Esophagus muscularis mucosa (tissue), 4 donors: ENCODE measurements around the gene SPRR2E. TPM values are rescaled to one million over a fixed set of nuclear protein-coding genes. Genes with fewer than 3 reads are reported as not detected.
"Not testable (repeated sequence)": the region's sequence is repeated elsewhere in the genome, so short reads cannot be mapped to it uniquely, and the experiment has no call there.

Experiments used
- DNase-seq: peaks from one replicate; pipeline ENCODE4 v3.0.0-alpha.2; 2017; ENCODE audit errors: extremely low spot score
- H3K27ac ChIP-seq, 4 donors: fragments of 200-600 bp; sonication (generic); replicated peaks in 1 of 4; 1 replicate in 3 of 4; 2 replicates in 1 of 4; pipeline ENCODE4 v1.5.1; 2016 to 2019; ENCODE audit warnings: mild to moderate bottlenecking in 1 of 4
- H3K27me3 ChIP-seq, 4 donors: fragments of 200-600 bp; sonication (generic); one replicate each; pipeline versions ENCODE4 v1.5.1 to v1.6.0; 2016 to 2019
- H3K36me3 ChIP-seq, 4 donors: fragments of 200-600 bp; sonication (generic); one replicate each; pipeline ENCODE4 v1.5.1; 2016 to 2019
- H3K4me1 ChIP-seq, 4 donors: fragments of 200-600 bp; sonication (generic); one replicate each; pipeline ENCODE4 v1.5.1; 2016 to 2019
- H3K4me3 ChIP-seq, 4 donors: fragments of 200-600 bp; sonication (generic); 1 replicate in 2 of 4; 2 replicates in 2 of 4; pipeline ENCODE4 v1.5.1; 2016 to 2019; ENCODE audit warnings: mild to moderate bottlenecking in 4 of 4, moderate library complexity in 1 of 4
- H3K9me3 ChIP-seq, 4 donors: fragments of 200-600 bp; sonication (generic); 1 replicate in 3 of 4; 2 replicates in 1 of 4; pipeline ENCODE4 v1.5.1; 2016 to 2019
- CTCF ChIP-seq, 3 experiments: fragments of 200-600 bp in 2 of 3; fragments of 450-650 bp in 1 of 3; sonication (generic) in 2 of 3; IDR thresholded peaks; one replicate each; pipeline ENCODE4 v1.5.1; 2017 to 2019; ENCODE audit warnings: antibody characterized with exemption in 3 of 3, mild to moderate bottlenecking in 2 of 3, moderate library complexity in 1 of 3
- EP300 ChIP-seq: sonication (generic); formaldehyde crosslinking; IDR thresholded peaks from one replicate; pipeline ENCODE4 v1.6.1; 2017; ENCODE audit warnings: antibody characterized with exemption
- POLR2A ChIP-seq: fragments of 450-650 bp; IDR thresholded peaks from one replicate; pipeline ENCODE4 v1.6.1; 2017; ENCODE audit warnings: antibody characterized with exemption, moderate library complexity, mild to moderate bottlenecking, low read depth
- POLR2AphosphoS5 ChIP-seq, 2 donors: sonication (generic); formaldehyde crosslinking; IDR thresholded peaks; one replicate each; pipeline ENCODE4 v1.6.1; 2017; ENCODE audit warnings: antibody characterized with exemption in 2 of 2
- WGBS: methylation state at CpG from one replicate; pipeline ENCODE4 v1.1.5; 2018; 5-methylcytosine and 5-hydroxymethylcytosine counted together
- intact Hi-C: fragments of 100-400 bp; cut with DNase I; formaldehyde crosslinking; loops from one replicate; pipeline ENCODE4 v1.15.1; 2023
- small RNA-seq, 3 donors: library from RNA; depleted of rRNA; stranded (forward); fragments of <200 nt; gene quantifications; one replicate each; pipeline ENCODE3, GENCODE V24; 2016
- total RNA-seq, 4 donors: library from RNA; depleted of rRNA; stranded (reverse); fragments of >200 nt; gene quantifications; one replicate each; pipeline versions ENCODE4 v1.1.0 to v1.2.1, GENCODE V29; 2016

The SPRR2E gene
- total RNA-seq, 4 donors from 2014 or later = not detected

DNA sequence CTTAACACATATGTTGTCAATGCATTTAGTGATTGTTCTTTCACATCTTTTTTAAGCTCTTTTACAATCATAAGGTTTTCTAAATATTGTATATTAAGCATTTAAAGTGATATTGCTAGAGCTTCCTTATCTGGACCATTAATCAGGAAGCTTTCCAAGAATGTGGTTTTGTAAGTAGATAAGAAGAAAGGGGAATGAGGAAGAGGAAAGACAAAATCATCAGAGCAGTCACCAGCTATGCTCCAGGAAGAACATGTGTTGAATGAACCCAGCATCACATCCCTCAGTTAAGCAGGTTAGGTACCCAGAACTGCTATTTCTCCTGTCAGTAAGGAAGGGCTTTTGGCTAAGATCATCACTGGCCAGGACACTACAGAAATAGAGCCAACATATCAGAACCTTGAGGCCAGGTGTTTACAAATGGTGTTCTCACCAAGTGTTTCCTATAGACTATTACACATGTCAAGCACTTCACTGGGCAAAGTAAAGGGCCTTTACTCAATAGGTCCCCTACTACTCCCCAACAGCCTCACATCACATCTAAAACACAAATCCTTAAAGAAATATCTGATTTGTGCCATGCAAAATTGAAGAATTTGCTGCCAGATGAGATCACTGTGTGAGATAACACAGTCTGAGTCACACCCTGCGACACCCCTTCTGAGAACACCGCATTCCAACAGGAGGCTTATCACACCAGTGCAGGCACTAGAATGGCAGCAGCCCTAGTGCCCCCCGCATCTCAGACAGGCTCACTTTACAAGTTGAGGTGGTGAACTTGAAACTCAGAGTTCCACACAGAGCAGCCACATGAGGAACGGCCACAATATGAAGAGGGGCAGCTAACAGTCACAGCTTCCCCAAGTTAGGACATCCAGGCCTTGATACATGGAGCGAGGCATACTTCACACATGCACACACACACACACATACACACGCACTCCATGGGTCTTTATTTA, 35.2 kb downstream of the SPRR2E start:
- no peaks in the 10 kb centered on the region for H3K4me1 ChIP-seq
- DNase-seq = no peak
- H3K27me3 ChIP-seq = no peaks in the 10 kb centered on the region
- H3K4me3 ChIP-seq = no peak overlapping the region
- H3K9me3 ChIP-seq = no peaks in the 10 kb centered on the region
- no peaks in the 10 kb centered on the region for H3K36me3 ChIP-seq
- 77% methylated on average over 6 of the region's 6 CpGs for WGBS
- intact Hi-C loops = no loop called here
- no peak for TF ChIP-seq POLR2A
- no peak for TF ChIP-seq CTCF (IDR thresholded peaks at IDR 0.05)
- TF ChIP-seq EP300 = no peak
- no peak for TF ChIP-seq POLR2AphosphoS5 (IDR thresholded peaks at IDR 0.05)
- no peak overlapping the region for H3K27ac ChIP-seq

DNA sequence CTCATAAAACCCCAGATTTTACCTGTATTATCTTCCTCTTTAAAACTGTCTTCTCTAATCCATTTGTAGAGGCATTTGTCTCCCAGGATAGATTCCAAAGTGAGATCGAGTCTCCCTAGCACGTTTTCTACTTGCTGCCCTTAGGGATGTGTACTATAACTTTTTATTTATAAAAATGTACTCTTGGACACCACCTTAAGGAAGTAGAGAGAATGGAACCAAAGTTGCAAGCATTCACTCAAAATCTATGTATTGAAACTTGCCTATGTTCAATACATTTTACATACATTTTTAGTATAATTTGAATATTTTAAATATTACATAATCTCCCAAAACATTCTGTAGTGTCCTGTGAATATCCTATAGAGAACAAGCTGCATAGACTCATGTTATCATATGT, 36.2 kb downstream of the SPRR2E start:
- no peaks in the 10 kb centered on the region for H3K27me3 ChIP-seq
- H3K27ac ChIP-seq = no peak overlapping the region
- 53% methylated on average over 2 of the region's 2 CpGs for WGBS
- peaks cover 0 to 1% (median 0%) of the 10 kb centered on the region in 4 donors for H3K9me3 ChIP-seq
- H3K36me3 ChIP-seq = no peaks in the 10 kb centered on the region
- H3K4me3 ChIP-seq = no peak overlapping the region
- intact Hi-C loops = no loop called here
- DNase-seq = no peak
- TF ChIP-seq POLR2A (no peak), POLR2AphosphoS5 (IDR thresholded peaks at IDR 0.05) (no peak), EP300 (no peak)
- H3K4me1 ChIP-seq = no peaks in the 10 kb centered on the region

DNA sequence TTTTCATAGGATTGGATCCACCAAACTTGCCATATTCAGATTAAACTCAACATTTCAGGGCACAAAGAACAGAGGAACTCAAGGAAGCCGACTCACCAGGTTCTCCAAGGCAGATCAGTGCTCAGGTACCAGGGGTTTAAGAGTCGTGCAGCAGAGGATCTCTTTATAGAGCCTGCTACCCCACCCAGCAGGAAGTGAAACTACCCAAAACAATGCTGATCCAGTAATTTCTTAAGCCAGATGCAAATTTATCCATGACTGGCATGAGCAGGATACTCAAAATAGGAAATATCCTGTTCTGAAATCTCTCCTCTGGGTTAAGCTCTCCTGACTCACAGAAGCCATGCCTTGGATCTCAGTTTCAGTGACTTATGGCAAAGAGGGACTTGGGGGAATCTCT, 37.0 kb downstream of the SPRR2E start, which contains the start of gene SPRR2A:
Gene SPRR2A (minus strand): TSS at position 138 of the 400 bp plus-strand sequence. CDS start 777 bp downstream, outside the sequence.
- intact Hi-C loops = no loop called here
- WGBS = 65% methylated on average over 2 of the region's 2 CpGs
- no peak for DNase-seq

DNA sequence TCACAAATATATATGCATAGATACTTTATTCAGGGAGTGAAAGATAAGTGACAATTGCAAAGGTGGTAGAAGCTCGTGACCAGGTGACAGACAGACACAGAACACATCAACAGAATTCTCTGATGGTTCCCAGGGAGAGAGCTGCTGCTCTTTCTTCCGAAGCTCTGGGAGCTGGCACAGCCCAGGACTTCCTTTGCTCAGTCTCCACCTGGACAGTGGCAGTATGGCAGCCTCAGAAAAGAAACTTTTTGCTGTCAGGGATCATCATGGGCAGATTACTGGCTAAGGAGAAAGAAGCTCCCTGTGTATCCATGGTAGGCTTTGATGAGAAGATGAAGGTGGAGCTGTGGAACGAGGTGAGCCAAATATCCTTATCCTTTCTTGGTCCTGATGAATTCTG, 38.2 kb downstream of the SPRR2E start:
- H3K4me1 ChIP-seq, H3K27me3 ChIP-seq, H3K36me3 ChIP-seq, intact Hi-C loops, H3K4me3 ChIP-seq, DNase-seq, H3K9me3 ChIP-seq, H3K27ac ChIP-seq: not testable (repeated sequence)
- 69% methylated on average over 3 of the region's 3 CpGs for WGBS

More for the DNA sequence above, 37.0 kb downstream of the SPRR2E start, which contains the start of gene SPRR2A:
- TF ChIP-seq POLR2A (no peak), CTCF (IDR thresholded peaks at IDR 0.05) (no peak), EP300 (no peak), POLR2AphosphoS5 (IDR thresholded peaks at IDR 0.05) (no peak)
- H3K4me1 ChIP-seq = no peaks in the 10 kb centered on the region
- H3K27me3 ChIP-seq = no peaks in the 10 kb centered on the region
- peaks cover 0 to 8% (median 0%) of the 10 kb centered on the region in 4 donors for H3K9me3 ChIP-seq
- no peak within 1 kb of the TSS for H3K27ac ChIP-seq
- no peak within 1 kb of the TSS for H3K4me3 ChIP-seq
- H3K36me3 ChIP-seq = no peaks in the 10 kb centered on the region

- H3K27ac ChIP-seq = no peak overlapping the region
- no peak overlapping the region for H3K4me3 ChIP-seq
- no peaks in the 10 kb centered on the region for H3K27me3 ChIP-seq
- WGBS = 50% methylated on average over 1 of the region's 2 CpGs
- peaks cover 0 to 8% (median 3%) of the 10 kb centered on the region in 4 donors for H3K9me3 ChIP-seq
- intact Hi-C loops = no loop called here
- H3K36me3 ChIP-seq = no peaks in the 10 kb centered on the region
- no peak for DNase-seq
- no peak for TF ChIP-seq POLR2AphosphoS5 (IDR thresholded peaks at IDR 0.05)
- TF ChIP-seq CTCF (IDR thresholded peaks at IDR 0.05) = no peak
- TF ChIP-seq EP300 = no peak
- TF ChIP-seq POLR2A = no peak
- no peaks in the 10 kb centered on the region for H3K4me1 ChIP-seq
Measured at GRCh38 chr1:153049211-153049610, 45.1 kb downstream of the SPRR2E start.

Small RNAs within 50 kb of the gene (small RNA-seq; reads per million reads assigned to genes)
- gene SPRR2C = 0 reads per million in 3 donors

Other genes with a start within 250 kb of the SPRR2E start
- gene LCE7A, start 234.5 kb downstream of the SPRR2E start, total RNA-seq = not detected
- gene SMCP, start 216.2 kb downstream of the SPRR2E start, total RNA-seq = not detected
- not detected for gene IVL, start 186.0 kb downstream of the SPRR2E start, total RNA-seq
- not detected for gene SPRR5, start 147.3 kb downstream of the SPRR2E start, total RNA-seq
- not detected for gene SPRR4, start 123.9 kb downstream of the SPRR2E start, total RNA-seq
- not detected for gene SPRR1A, start 110.4 kb downstream of the SPRR2E start, total RNA-seq
- gene SPRR3, start 92.8 kb downstream of the SPRR2E start, total RNA-seq = 1 to 10 TPM in 2 of 4 donors, not detected in 2; 1.6 to 5.0 TPM
- gene SPRR1B, start 63.3 kb downstream of the SPRR2E start, total RNA-seq = not detected
- 1 to 10 TPM in 1 of 4 donors, under 1 TPM in 1, not detected in 2; 0.57 to 1.7 TPM for gene SPRR2D, start 53.4 kb downstream of the SPRR2E start, total RNA-seq
- 1 to 10 TPM in 1 of 4 donors, not detected in 3; 2.5 TPM for gene SPRR2A, start 37.0 kb downstream of the SPRR2E start, total RNA-seq
- gene SPRR2B, start 22.9 kb downstream of the SPRR2E start, total RNA-seq = not detected
- gene SPRR2F, start 19.0 kb upstream of the SPRR2E start, total RNA-seq = not detected
- not detected for gene SPRR2G, start 56.4 kb upstream of the SPRR2E start, total RNA-seq
- gene LELP1, start 108.9 kb upstream of the SPRR2E start, total RNA-seq = not detected
- 1 to 10 TPM in 1 of 4 donors, not detected in 3; 1.2 TPM for gene PRR9, start 123.1 kb upstream of the SPRR2E start, total RNA-seq
- gene LORICRIN, start 165.2 kb upstream of the SPRR2E start, total RNA-seq = not detected
- not detected for gene PGLYRP3, start 218.4 kb upstream of the SPRR2E start, total RNA-seq